ENCODE measurements around the gene GPR107. TPM values are rescaled to one million over a fixed set of nuclear protein-coding genes. Genes with fewer than 3 reads are reported as not detected.

GPR107 gene
- total and polyA plus RNA-seq, 2 experiments from 2014 or later = 6.2 to 30.7 TPM

GRCh38 chr9:130142641-130143040 lies 88.9 kb downstream of the GPR107 start (continued):
- no peak for TF ChIP-seq ZNF114 (CRISPR knock-in tag; IDR thresholded peaks at IDR 0.05)
- TF ChIP-seq STAT1 (IDR thresholded peaks at IDR 0.05; ENCODE audit: unreplicated experiment) = no peak
- no peak for TF ChIP-seq ZNF331 (CRISPR knock-in tag; IDR thresholded peaks at IDR 0.05; ENCODE audit: low read depth)
- TF ChIP-seq ETS1 (IDR thresholded peaks at IDR 0.05) = no peak

GRCh38 chr9:130143279-130143893 lies 89.7 kb downstream of the GPR107 start:
- Histone ChIP-seq H3K36me3 (ENCODE audit: insufficient read depth) (no peaks in the 10 kb centered on the region), H4K20me1 (replicated peaks; ENCODE audit: insufficient read depth) (no peaks in the 10 kb centered on the region), H3K4me1 (ENCODE audit: insufficient read depth) (peaks cover 22% of the 10 kb centered on the region), H3K79me2 (replicated peaks; ENCODE audit: insufficient read depth) (no peaks in the 10 kb centered on the region), H3K4me3 (no peak overlapping the region), H3K4me2 (no peak overlapping the region), H3K27me3 (ENCODE audit: insufficient read depth) (no peaks in the 10 kb centered on the region), H2AFZ (peak overlapping the region; percentile 84), H3K27ac (ENCODE audit: low read depth) (no peak overlapping the region), H3F3A (replicated peaks; ENCODE audit: low read depth) (0 out of 2 replicates have a peak, but pooled peaks cover 2% of the 10 kb centered on the region), H3K9me2 (ENCODE audit: insufficient read depth) (0 out of 2 replicates have a peak, but pooled peaks cover 3% of the 10 kb centered on the region)
- DNase-seq (ENCODE audit: low spot score) (no peak), ATAC-seq (peak; percentile 10; the same call in 2 of the 3 replicates)
- Mint-ChIP-seq H3K9me3 (no peaks in the 10 kb centered on the region), H3K4me3 (no peak overlapping the region), H3K27me3 (ENCODE audit: insufficient read depth, low read depth, poor library complexity) (peaks cover 14% of the 10 kb centered on the region), H3K4me1 (peaks cover 36% of the 10 kb centered on the region), H3K36me3 (ENCODE audit: low read depth) (no peaks in the 10 kb centered on the region), H3K27ac (no peak overlapping the region)
- TF ChIP-seq POLR2AphosphoS5 (IDR thresholded peaks at IDR 0.05; ENCODE audit: low read depth) (no peak), CREB1 (CRISPR knock-in tag; IDR thresholded peaks at IDR 0.05; ENCODE audit: low read depth) (no peak), ZNF331 (CRISPR knock-in tag; IDR thresholded peaks at IDR 0.05; ENCODE audit: low read depth) (no peak), ZNF462 (CRISPR knock-in tag; IDR thresholded peaks at IDR 0.05) (no peak), EZH2phosphoT487 (IDR thresholded peaks at IDR 0.05; ENCODE audit: unreplicated experiment) (no peak), ZNF114 (CRISPR knock-in tag; IDR thresholded peaks at IDR 0.05) (no peak), EZH2 (IDR thresholded peaks at IDR 0.05; ENCODE audit: low read depth, unreplicated experiment) (no peak), CTCF (conservative IDR thresholded peaks at IDR 0.05; ENCODE audit: low read depth in 2 of 2) (no peak), JUNB (IDR thresholded peaks at IDR 0.05; ENCODE audit: unreplicated experiment) (no peak), REST (IDR thresholded peaks at IDR 0.05; ENCODE audit: unreplicated experiment) (no peak), STAT1 (IDR thresholded peaks at IDR 0.05; ENCODE audit: unreplicated experiment) (no peak)

Data from GM23338 (cell line).